Thyroid gland (tissue), 4 donors: ENCODE results near the gene FRMPD1.

Experiments used
- POLR2A ChIP-seq, 2 donors: fragments of 450-650 bp; IDR thresholded peaks; one replicate each; pipeline ENCODE4 v1.6.1; 2017; ENCODE audit warnings: antibody characterized with exemption in 2 of 2, mild to moderate bottlenecking in 2 of 2, moderate library complexity in 1 of 2
- TF ChIP-seq, protein P1 (sequence below), 6 experiments: fragments of 200-600 bp in 3 of 6; fragments of 450-650 bp in 3 of 6; sonication (generic) in 3 of 6; IDR thresholded peaks; one replicate each; pipeline ENCODE4 v1.5.1; 2016 to 2019; ENCODE audit warnings: antibody characterized with exemption in 6 of 6, mild to moderate bottlenecking in 2 of 6, inconsistent platforms in 1 of 6, moderate library complexity in 1 of 6

DNA sequence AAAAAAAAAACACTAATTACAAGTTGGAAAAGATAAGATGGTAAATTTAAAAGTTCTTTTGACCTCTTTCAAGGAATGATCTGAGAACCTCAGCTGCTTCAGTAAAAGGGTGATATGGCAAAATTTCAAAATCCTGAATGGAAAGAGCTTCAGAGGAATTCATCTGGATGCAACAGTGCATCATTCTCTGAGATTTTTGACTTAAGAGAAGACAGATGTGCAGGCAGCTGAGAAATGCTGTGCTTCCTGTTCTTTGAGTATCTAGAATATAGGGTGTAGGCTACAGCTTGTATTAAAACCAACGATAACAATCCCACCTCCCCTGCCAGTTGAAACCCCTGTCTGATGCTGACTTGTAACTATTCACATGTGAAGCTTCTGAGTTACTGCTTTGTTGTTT, 6.2 kb downstream of the FRMPD1 start:
- TF ChIP-seq, protein P1, sequence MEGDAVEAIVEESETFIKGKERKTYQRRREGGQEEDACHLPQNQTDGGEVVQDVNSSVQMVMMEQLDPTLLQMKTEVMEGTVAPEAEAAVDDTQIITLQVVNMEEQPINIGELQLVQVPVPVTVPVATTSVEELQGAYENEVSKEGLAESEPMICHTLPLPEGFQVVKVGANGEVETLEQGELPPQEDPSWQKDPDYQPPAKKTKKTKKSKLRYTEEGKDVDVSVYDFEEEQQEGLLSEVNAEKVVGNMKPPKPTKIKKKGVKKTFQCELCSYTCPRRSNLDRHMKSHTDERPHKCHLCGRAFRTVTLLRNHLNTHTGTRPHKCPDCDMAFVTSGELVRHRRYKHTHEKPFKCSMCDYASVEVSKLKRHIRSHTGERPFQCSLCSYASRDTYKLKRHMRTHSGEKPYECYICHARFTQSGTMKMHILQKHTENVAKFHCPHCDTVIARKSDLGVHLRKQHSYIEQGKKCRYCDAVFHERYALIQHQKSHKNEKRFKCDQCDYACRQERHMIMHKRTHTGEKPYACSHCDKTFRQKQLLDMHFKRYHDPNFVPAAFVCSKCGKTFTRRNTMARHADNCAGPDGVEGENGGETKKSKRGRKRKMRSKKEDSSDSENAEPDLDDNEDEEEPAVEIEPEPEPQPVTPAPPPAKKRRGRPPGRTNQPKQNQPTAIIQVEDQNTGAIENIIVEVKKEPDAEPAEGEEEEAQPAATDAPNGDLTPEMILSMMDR (IDR thresholded peaks at IDR 0.05): no peak
- no peak for TF ChIP-seq POLR2A (IDR thresholded peaks at IDR 0.05)
